ENCODE results near the gene RPL22. TPM values are rescaled to one million over a fixed set of nuclear protein-coding genes. Genes with fewer than 3 reads are reported as not detected.

RPL22 gene
- total RNA-seq, result 76.8 and 131 TPM in 2 replicates

GRCh38 chr1:6199298-6200187 is at the start of gene RPL22:
Gene RPL22 (minus strand): TSS chr1:6199595. CDS start chr1:6199573, 22 bp downstream.

GRCh38 chr1:6243993-6244392 is 44.6 kb upstream of the RPL22 start, which contains the start of gene HES3:
Gene HES3 (plus strand): TSS chr1:6244179. CDS start chr1:6244366, 187 bp downstream.

DNA sequence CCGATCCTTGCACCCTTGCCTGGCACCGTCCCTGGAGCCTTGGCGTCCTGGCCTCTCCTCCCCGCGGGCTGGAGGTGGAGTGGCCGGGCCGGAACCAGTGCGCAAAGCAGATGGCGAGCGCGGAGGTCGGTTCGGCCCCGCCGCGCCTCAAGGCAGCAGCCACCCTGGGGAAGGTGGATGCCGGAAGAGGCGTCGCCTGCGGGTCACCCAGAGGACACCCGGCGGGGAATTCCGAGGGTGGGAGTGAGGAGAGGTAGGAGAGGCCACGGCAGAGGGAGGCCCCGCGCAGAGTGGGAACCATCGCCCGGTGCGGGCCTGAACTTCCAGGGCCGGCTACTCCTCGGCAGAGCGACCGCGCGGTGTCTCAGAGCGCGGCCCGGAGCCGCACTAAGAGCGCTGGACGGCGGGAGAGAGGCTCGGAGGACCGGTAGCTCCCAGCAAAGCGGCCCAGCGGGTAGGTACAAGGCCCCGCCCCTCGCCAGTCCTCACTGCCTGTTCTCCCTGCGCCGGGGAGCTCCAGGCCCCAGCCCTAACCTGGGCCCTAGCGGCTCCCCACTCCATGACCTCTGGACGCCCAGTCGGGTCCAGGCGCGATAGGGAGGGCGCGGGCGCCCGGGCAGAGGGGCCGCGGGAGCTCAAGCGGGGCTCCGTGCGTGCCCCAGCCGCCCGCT is 6.6 kb upstream of the RPL22 start, which contains the start of gene RNF207:
Gene RNF207, plus strand, starts transcription at position 271 of the 671 bp plus-strand sequence. CDS start 417 bp downstream, outside the sequence.

GRCh38 chr1:6180268-6180706 is 19.1 kb downstream of the RPL22 start, which contains the start of gene CHD5:
Gene CHD5 (minus strand): TSS chr1:6180321. CDS start chr1:6180023, 298 bp downstream.

Other genes starting within 250 kb of the RPL22 start
- gene NPHP4, start 207.2 kb downstream of the RPL22 start, total RNA-seq, result 9.6 and 11.1 TPM in 2 replicates
- 2.9 and 4.1 TPM in 2 replicates for gene KCNAB2, start 153.7 kb downstream of the RPL22 start, total RNA-seq
- gene CHD5, start 19.3 kb downstream of the RPL22 start, total RNA-seq, result under 0.01 TPM in 2 replicates
- gene RNF207, start 6.5 kb upstream of the RPL22 start, total RNA-seq, result 2.6 and 3.7 TPM in 2 replicates
- gene ICMT, start 36.4 kb upstream of the RPL22 start, total RNA-seq, result 57.7 and 75.5 TPM in 2 replicates
- not detected in 2 replicates for gene HES3, start 44.6 kb upstream of the RPL22 start, total RNA-seq
- gene GPR153, start 61.5 kb upstream of the RPL22 start, total RNA-seq, result 3.3 and 3.7 TPM in 2 replicates
- gene ACOT7, start 194.2 kb upstream of the RPL22 start, total RNA-seq, result 28.2 and 29.8 TPM in 2 replicates
- under 0.01 TPM in 1 of 2 replicates, not detected in the other for gene HES2, start 220.3 kb upstream of the RPL22 start, total RNA-seq
- gene ESPN, start 225.2 kb upstream of the RPL22 start, total RNA-seq, result not detected in 2 replicates